Stomach (tissue), 4 donors: Measurements from ENCODE around the gene PRLR.

ENCODE experiments used
- CTCF ChIP-seq, 7 experiments: fragments of 450-650 bp in 4 of 7; fragments of 200-600 bp in 3 of 7; sonication (generic) in 3 of 7; IDR thresholded peaks; one replicate each; pipeline ENCODE4 v1.5.1; 2016 to 2019; ENCODE audit warnings: antibody characterized with exemption in 7 of 7, control low read depth in 2 of 7, mild to moderate bottlenecking in 1 of 7
- EP300 ChIP-seq: sonication (generic); formaldehyde crosslinking; IDR thresholded peaks from one replicate; pipeline ENCODE4 v1.6.1; 2017; ENCODE audit warnings: antibody characterized with exemption
- POLR2A ChIP-seq, 4 donors: fragments of 450-650 bp; IDR thresholded peaks; one replicate each; pipeline ENCODE4 v1.6.1; 2016; ENCODE audit warnings: antibody characterized with exemption in 4 of 4, control low read depth in 2 of 4, mild to moderate bottlenecking in 1 of 4, moderate library complexity in 1 of 4

GRCh38 chr5:35182910-35183535 is 47.3 kb downstream of the PRLR start:
- peak in 2 of 7 experiments; percentile 7 to 34 for TF ChIP-seq CTCF (IDR thresholded peaks at IDR 0.05)
- TF ChIP-seq POLR2A (IDR thresholded peaks at IDR 0.05) = no peak
- no peak for TF ChIP-seq EP300
